AG04450 (cell line): ENCODE results near the gene NRG3. TPM values are rescaled to one million over a fixed set of nuclear protein-coding genes. Genes with fewer than 3 reads are reported as not detected.

ENCODE experiments used
- CTCF ChIA-PET: fragments of 300-600, 350-600 bp; formaldehyde crosslinking; extraction: SDS; loops from one replicate; lab custom pipeline; 2022; ENCODE audit warnings: antibody characterized with exemption, inconsistent platforms; lab: Charles Lee
- POLR2A ChIA-PET: fragments of 350-600 bp; formaldehyde crosslinking; extraction: SDS; loops from one replicate; lab custom pipeline; 2021; ENCODE audit warnings: antibody characterized with exemption, inconsistent platforms; lab: Yijun Ruan, JAX
- DNase-seq: peaks from one replicate; pipeline ENCODE4 v3.0.0-alpha.2; 2011; ENCODE audit warnings: low read depth, low spot score
- H3K27ac ChIP-seq: one replicate; pipeline ENCODE4 v1.5.1; 2012; ENCODE audit warnings: low read depth, low read length, control low read depth
- H3K27me3 ChIP-seq: one replicate; pipeline ENCODE4 v1.6.0; 2012; ENCODE audit warnings: low read length; ENCODE audit not compliant: control insufficient read depth, insufficient read depth
- H3K4me3 ChIP-seq: 2 replicates; pipeline ENCODE4 v1.5.1; 2011; ENCODE audit warnings: mild to moderate bottlenecking, low read depth, low read length, control low read depth
- H3K9me3 ChIP-seq: 2 replicates; pipeline ENCODE4 v1.5.1; 2012; ENCODE audit warnings: low read length; ENCODE audit not compliant: control insufficient read depth, insufficient read depth
- polyA plus RNA-seq: library from polyadenylated mRNA; depleted of rRNA; stranded (reverse); fragments of >200 nt; gene quantifications from 2 replicates; pipeline ENCODE4 v1.2.3, GENCODE V29; 2011
- TF ChIP-seq, protein P1 (sequence below): IDR thresholded peaks from 2 replicates; pipeline ENCODE4 v1.5.1; 2011; ENCODE audit warnings: low read depth, low read length, control low read depth, inconsistent platforms

Gene NRG3
- polyA plus RNA-seq, 1 experiment: not detected

GRCh38 chr10:82228701-82229100, 353.7 kb downstream of the NRG3 start:
- Histone ChIP-seq H3K9me3 (peaks cover 6% of the 10 kb centered on the region), H3K4me3 (no peak overlapping the region), H3K27ac (no peak overlapping the region), H3K27me3 (no peaks in the 10 kb centered on the region)
- ChIA-PET POLR2A (no interaction called here), CTCF (no interaction called here)
- TF ChIP-seq, protein P1, sequence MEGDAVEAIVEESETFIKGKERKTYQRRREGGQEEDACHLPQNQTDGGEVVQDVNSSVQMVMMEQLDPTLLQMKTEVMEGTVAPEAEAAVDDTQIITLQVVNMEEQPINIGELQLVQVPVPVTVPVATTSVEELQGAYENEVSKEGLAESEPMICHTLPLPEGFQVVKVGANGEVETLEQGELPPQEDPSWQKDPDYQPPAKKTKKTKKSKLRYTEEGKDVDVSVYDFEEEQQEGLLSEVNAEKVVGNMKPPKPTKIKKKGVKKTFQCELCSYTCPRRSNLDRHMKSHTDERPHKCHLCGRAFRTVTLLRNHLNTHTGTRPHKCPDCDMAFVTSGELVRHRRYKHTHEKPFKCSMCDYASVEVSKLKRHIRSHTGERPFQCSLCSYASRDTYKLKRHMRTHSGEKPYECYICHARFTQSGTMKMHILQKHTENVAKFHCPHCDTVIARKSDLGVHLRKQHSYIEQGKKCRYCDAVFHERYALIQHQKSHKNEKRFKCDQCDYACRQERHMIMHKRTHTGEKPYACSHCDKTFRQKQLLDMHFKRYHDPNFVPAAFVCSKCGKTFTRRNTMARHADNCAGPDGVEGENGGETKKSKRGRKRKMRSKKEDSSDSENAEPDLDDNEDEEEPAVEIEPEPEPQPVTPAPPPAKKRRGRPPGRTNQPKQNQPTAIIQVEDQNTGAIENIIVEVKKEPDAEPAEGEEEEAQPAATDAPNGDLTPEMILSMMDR: no peak
- DNase-seq: no peak

DNA sequence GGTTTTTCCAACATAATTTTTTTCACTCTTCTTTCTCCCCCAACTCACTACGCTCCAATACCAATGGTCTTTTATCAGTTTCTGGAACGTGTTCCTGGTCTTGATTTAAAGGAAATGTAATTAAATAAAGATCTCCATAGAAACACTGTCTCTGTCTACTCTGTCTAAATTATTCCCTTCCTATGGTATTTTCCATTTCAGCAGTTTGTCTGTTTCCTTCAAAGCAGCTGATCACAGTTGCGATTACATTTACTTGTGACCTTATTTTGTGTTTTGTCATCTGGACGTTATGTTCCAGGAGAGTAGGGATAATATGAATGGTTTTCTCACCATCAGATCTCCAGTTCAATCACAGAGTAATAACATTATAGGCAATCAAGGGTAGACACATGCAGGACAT, 359.2 kb downstream of the NRG3 start:
- Histone ChIP-seq H3K4me3 (no peak overlapping the region), H3K27ac (no peak overlapping the region), H3K9me3 (peaks cover 7% of the 10 kb centered on the region), H3K27me3 (no peaks in the 10 kb centered on the region)
- CTCF ChIA-PET: no interaction called here
- TF ChIP-seq, protein P1: no peak
- no peak for DNase-seq
- POLR2A ChIA-PET: no interaction called here

- Histone ChIP-seq H3K27me3 (no peaks in the 10 kb centered on the region), H3K27ac (no peak overlapping the region), H3K9me3 (peaks cover 8% of the 10 kb centered on the region), H3K4me3 (no peak overlapping the region)
- POLR2A ChIA-PET: no interaction called here
- CTCF ChIA-PET: no interaction called here
- no peak for DNase-seq
- TF ChIP-seq, protein P1: no peak
Measured at GRCh38 chr10:82236084-82236731, 361.2 kb downstream of the NRG3 start.

- Histone ChIP-seq H3K9me3 (peaks cover 2% of the 10 kb centered on the region; the same call in 1 of the 2 replicates), H3K27ac (no peak overlapping the region), H3K27me3 (no peaks in the 10 kb centered on the region), H3K4me3 (no peak overlapping the region)
- ChIA-PET POLR2A (no interaction called here), CTCF (no interaction called here)
- TF ChIP-seq, protein P1: no peak
- DNase-seq: no peak
Measured at GRCh38 chr10:82238291-82238690, 363.3 kb downstream of the NRG3 start.

- Histone ChIP-seq H3K27ac (no peak overlapping the region), H3K4me3 (no peak overlapping the region), H3K9me3 (peaks cover 6% of the 10 kb centered on the region), H3K27me3 (no peaks in the 10 kb centered on the region)
- DNase-seq: no peak
- ChIA-PET CTCF (no interaction called here), POLR2A (no interaction called here)
- TF ChIP-seq, protein P1: no peak
Measured at GRCh38 chr10:82240408-82240807, 365.4 kb downstream of the NRG3 start.
